GM10847 (cell line): ENCODE data around the gene DAGLB.

Source experiments
- POLR2A ChIP-seq: IDR thresholded peaks from 2 replicates; pipeline ENCODE4 v1.6.1; 2011; ENCODE audit not compliant: insufficient read length; ENCODE audit errors: extremely low read depth

DAGLB gene

GRCh38 chr7:6417408-6417807 is 30.3 kb downstream of the DAGLB start:
- TF ChIP-seq POLR2A: no peak

GRCh38 chr7:6416516-6417145 is 31.1 kb downstream of the DAGLB start:
- TF ChIP-seq POLR2A: no peak

GRCh38 chr7:6413637-6414036 is 34.1 kb downstream of the DAGLB start:
- no peak for TF ChIP-seq POLR2A

GRCh38 chr7:6409944-6410693 is 37.6 kb downstream of the DAGLB start:
- no peak for TF ChIP-seq POLR2A

- TF ChIP-seq POLR2A: no peak
Observed at GRCh38 chr7:6409091-6409490, 38.7 kb downstream of the DAGLB start.

- no peak for TF ChIP-seq POLR2A
Observed at GRCh38 chr7:6407434-6407833, 40.3 kb downstream of the DAGLB start.

GRCh38 chr7:6406121-6406520 is 41.6 kb downstream of the DAGLB start:
- no peak for TF ChIP-seq POLR2A

- TF ChIP-seq POLR2A: no peak
Observed at GRCh38 chr7:6403907-6404306, 43.8 kb downstream of the DAGLB start.

GRCh38 chr7:6402741-6403140 is 45.0 kb downstream of the DAGLB start:
- no peak for TF ChIP-seq POLR2A

GRCh38 chr7:6402041-6402440 is 45.7 kb downstream of the DAGLB start:
- TF ChIP-seq POLR2A: no peak

- no peak for TF ChIP-seq POLR2A
Observed at GRCh38 chr7:6401536-6401935, 46.2 kb downstream of the DAGLB start.

- no peak for TF ChIP-seq POLR2A
Observed at GRCh38 chr7:6399351-6399750, 48.4 kb downstream of the DAGLB start.

GRCh38 chr7:6398943-6399342 is 48.8 kb downstream of the DAGLB start:
- no peak for TF ChIP-seq POLR2A

- no peak for TF ChIP-seq POLR2A
Observed at GRCh38 chr7:6395898-6396595, 51.7 kb downstream of the DAGLB start.

GRCh38 chr7:6394114-6394513 is 53.6 kb downstream of the DAGLB start:
- TF ChIP-seq POLR2A: no peak

GRCh38 chr7:6393667-6394056 is 54.1 kb downstream of the DAGLB start:
- no peak for TF ChIP-seq POLR2A
